HepG2 (cell line): ENCODE measurements around the gene ZFPM1.

Experiments
- ARNTL ChIP-seq: sonication (generic); formaldehyde crosslinking; IDR thresholded peaks from 2 replicates; pipeline ENCODE4 v1.4.0; 2020; ENCODE audit warnings: mild to moderate bottlenecking, missing genetic modification reagents
- BORCS8-MEF2B ChIP-seq: sonication (generic); formaldehyde crosslinking; IDR thresholded peaks from 2 replicates; pipeline ENCODE4 v1.8.0; 2022; ENCODE audit warnings: mild to moderate bottlenecking, missing genetic modification reagents
- ETV6 ChIP-seq: sonication (generic); formaldehyde crosslinking; conservative IDR thresholded peaks from 2 replicates; pipeline ENCODE4 v1.4.0; 2020; ENCODE audit warnings: missing genetic modification reagents
- FOXJ3 ChIP-seq: sonication (generic); formaldehyde crosslinking; IDR thresholded peaks from 2 replicates; pipeline ENCODE4 v1.4.0; 2020; ENCODE audit warnings: missing genetic modification reagents, mild to moderate bottlenecking, borderline replicate concordance
- JUND ChIP-seq: sonication (generic); formaldehyde crosslinking; IDR thresholded peaks from 2 replicates; pipeline ENCODE4 v1.8.0; 2022; ENCODE audit warnings: mild to moderate bottlenecking, missing genetic modification reagents
- NR1H2 ChIP-seq: sonication (generic); formaldehyde crosslinking; IDR thresholded peaks from 2 replicates; pipeline ENCODE4 v1.8.1; 2022; ENCODE audit warnings: low read depth, missing genetic modification reagents, borderline replicate concordance
- POLR2A ChIP-seq, 2 experiments: IDR thresholded peaks; 2 replicates each; pipeline ENCODE4 v1.6.1; 2011; ENCODE audit warnings: low read depth in 2 of 2, low read length in 2 of 2, mild to moderate bottlenecking in 1 of 2, moderate library complexity in 1 of 2; ENCODE audit not compliant: insufficient read depth in 1 of 2
- POLR2AphosphoS2 ChIP-seq: IDR thresholded peaks from 2 replicates; pipeline ENCODE4 v1.6.1; 2011; ENCODE audit warnings: low read depth, low read length, improper control_type of control experiment
- RARG ChIP-seq: sonication (generic); formaldehyde crosslinking; IDR thresholded peaks from 2 replicates; pipeline ENCODE4 v1.4.0; 2020; ENCODE audit warnings: low read depth, mild to moderate bottlenecking, missing genetic modification reagents
- STAG1 ChIP-seq: sonication (generic); formaldehyde crosslinking; IDR thresholded peaks from 2 replicates; pipeline ENCODE4 v1.4.0; 2020; ENCODE audit warnings: missing genetic modification reagents
- TF ChIP-seq, protein P1 (sequence below): sonication (generic); formaldehyde crosslinking; IDR thresholded peaks from 2 replicates; pipeline ENCODE4 v1.4.0; 2020; ENCODE audit warnings: missing genetic modification reagents

DNA sequence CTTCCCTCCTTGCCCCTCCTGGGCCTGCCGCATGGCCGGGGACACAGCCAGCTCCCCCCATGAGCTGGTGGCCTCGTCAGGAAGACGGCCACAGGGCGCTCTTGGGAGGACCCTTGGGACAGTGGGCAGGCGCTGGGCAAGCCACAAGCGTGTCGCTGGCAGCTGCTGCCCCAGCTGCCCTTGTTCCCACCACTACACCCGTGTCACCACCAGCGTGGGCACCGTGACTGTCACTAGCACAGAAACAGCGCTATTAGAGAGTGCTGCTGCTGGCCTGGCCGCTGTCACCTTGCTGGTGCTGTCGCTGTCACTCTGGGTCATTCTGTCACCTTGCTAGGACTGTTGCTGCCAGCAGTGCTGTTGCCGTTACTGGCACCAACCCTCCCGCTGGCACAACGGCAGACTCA, 47.2 kb downstream of the ZFPM1 start:
- TF ChIP-seq ARNTL (no peak), BORCS8-MEF2B (CRISPR knock-in tag) (no peak), JUND (CRISPR knock-in tag) (no peak), ETV6 (CRISPR knock-in tag) (no peak), FOXJ3 (CRISPR knock-in tag) (no peak), STAG1 (CRISPR knock-in tag) (no peak), POLR2A (IDR thresholded peaks at IDR 0.05; ENCODE audit: insufficient read depth in 1 of 2, low read depth in 2 of 2, low read length in 2 of 2) (no peak), NR1H2 (CRISPR knock-in tag) (no peak), RARG (CRISPR knock-in tag) (no peak), POLR2AphosphoS2 (no peak)
- TF ChIP-seq, protein P1, sequence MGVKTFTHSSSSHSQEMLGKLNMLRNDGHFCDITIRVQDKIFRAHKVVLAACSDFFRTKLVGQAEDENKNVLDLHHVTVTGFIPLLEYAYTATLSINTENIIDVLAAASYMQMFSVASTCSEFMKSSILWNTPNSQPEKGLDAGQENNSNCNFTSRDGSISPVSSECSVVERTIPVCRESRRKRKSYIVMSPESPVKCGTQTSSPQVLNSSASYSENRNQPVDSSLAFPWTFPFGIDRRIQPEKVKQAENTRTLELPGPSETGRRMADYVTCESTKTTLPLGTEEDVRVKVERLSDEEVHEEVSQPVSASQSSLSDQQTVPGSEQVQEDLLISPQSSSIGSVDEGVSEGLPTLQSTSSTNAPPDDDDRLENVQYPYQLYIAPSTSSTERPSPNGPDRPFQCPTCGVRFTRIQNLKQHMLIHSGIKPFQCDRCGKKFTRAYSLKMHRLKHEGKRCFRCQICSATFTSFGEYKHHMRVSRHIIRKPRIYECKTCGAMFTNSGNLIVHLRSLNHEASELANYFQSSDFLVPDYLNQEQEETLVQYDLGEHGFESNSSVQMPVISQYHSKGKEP (CRISPR knock-in tag): no peak
